HG03432 (cell line): ENCODE measurements around the gene PIP5KL1.
A peak's percentile ranks its signal among the peaks of the same experiment; 100 is the strongest.

ENCODE experiments used
- ATAC-seq: cut with Tn5 transposase; IDR thresholded peaks from one replicate; pipeline ENCODE4 v1.9.1; 2021; ENCODE audit warnings: mild to moderate bottlenecking, moderate library complexity; ENCODE audit not compliant: unreplicated experiment

The PIP5KL1 gene

DNA sequence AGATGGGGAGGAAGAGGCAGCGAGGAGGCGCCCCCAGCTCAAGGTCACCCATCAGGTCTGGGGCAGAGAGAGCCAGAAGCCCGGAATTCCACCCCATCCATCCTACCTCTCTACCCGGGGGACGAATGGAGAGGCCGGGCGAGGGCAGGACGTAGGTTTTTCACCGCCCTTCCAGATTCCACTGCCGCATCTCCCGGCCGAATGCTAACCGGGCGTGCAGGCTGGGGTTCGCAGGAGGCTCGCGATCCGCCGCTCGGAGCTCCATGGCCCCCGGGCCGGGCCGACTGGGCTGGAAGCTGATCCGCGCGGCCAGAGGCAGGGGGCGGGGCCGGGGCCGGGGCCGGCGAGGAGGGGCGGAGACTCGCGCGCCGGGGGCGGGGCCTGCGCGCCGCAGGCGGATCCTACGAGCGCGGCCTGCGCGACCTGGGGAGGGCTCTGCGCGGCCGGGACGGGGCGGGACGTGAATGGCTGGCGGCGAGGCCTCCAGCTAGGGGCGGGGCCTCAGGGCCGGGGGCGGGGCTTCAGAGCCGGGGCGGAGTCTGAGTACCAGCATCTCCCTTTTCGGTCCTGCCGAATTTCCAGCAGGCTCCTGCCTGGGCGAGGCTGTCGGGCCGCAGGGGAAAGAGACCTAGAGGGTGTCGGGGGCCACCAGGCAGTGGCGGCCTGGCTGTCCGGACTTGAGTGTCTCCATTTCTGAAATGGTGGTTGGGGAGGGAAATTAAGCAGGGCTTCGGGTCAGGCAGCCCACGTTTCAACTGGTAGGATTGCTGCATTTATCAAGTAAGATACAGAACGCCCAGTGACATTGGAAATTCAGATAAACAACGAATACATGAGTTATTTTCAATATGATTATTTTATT lies 13.6 kb downstream of the PIP5KL1 start, which contains the start of gene ST6GALNAC4:
Gene ST6GALNAC4 (minus strand): TSS at position 322 of the 862 bp plus-strand sequence. CDS start 622 bp downstream, outside the sequence.
- peak; percentile 77 for ATAC-seq

DNA sequence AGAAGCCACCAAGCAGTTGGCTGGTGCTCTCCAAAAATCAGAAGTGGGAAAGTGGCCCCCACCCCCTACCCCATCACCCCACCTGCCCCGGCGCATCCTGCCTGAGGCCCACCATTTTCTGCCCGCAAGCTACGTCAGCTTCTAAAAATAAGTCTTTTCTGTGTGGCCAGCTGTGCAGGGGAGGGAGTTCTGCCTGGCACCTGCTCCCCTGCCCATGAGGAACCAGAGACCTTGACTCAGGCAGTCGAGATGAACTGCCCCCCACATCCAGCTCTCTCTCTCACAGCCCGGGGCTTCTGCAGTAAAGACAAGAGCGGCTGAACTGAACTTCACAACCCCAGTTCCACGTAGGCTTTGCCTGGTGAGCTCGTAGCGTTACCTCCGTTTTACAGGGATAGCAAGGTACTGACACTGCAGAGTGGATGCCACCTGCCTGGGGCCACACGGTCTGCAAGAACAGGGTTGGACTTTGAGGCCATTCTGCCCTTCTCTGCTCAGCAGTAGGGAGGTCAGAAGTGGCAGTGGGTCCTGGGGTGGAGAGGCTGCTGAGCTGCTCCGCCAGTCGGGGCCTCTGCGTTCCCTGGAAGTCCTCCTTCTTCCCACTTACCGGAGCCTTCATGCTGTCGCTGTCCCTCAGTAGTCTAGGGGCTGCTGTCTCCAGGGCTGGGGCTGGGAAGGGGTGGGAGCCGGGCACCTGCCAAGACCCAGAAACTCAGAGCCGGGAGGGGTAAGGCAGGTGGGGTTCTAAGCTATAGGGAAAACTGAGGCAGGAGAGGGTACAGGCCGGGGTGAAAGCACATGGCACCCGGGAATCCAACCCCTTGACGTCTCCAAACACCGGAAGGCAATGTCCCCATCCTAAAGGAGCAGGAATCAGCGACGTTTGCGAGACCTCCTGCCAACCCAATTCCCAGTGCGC lies 14.5 kb downstream of the PIP5KL1 start:
- ATAC-seq, result peak; percentile 25

DNA sequence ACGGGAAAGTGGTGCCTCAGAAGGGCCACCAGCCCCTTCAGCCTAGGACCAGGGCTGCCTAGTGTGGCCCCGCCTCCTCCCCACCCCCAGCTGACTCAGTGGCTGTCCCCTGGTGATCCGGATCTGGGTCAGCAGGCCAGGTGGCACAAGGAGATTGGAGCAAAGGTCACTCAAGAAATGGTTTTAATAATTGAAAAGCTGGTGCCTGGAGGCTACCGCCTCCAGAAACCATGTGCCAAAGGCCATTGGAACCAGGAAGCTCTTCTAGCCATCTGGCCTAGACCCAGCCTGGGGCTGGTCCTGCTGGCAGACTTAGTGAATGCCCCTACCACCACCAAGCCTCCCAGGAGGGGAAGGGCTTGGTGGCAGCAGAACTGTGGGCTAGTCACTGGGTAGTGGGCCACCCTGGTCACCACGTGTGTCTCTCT lies 15.2 kb downstream of the PIP5KL1 start:
- no peak for ATAC-seq

DNA sequence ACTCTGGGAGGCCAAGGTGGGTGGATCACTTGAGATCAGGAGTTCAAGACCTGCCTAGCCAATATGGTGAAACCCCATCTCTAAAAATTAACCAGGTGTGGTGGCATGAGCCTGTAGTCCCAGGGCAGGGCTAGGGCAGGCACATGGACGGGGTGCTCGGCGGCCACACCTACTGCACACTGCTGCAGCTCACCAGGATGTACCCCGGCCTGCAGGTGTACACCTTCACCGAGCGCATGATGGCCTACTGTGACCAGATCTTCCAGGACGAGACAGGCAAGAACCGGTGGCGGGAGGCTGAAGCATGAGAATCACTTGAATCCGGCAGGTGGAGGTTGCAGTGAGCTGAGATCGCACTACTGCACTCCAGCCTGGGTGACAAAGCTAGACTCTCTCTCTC lies 16.9 kb downstream of the PIP5KL1 start:
- ATAC-seq, result no peak

DNA sequence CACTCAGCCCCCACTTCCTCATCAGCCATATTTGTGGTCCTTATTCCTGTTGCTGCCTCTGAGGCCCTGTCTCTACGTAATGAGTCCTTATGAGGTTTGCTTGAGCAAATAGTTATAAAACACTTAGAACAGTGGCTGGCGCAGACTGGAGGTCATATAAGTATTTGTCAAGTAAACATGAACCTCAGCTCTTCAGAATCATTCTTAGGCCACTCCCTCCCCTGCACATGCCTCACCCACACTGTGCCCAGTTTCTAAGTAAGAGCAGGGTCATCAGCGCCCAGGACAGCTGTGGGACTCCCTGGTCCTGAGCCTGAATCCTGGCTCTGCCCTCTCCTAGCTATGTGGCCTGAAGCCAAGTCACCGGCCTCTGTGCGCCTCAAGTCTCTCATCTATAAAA lies 17.7 kb downstream of the PIP5KL1 start:
- ATAC-seq, result no peak

DNA sequence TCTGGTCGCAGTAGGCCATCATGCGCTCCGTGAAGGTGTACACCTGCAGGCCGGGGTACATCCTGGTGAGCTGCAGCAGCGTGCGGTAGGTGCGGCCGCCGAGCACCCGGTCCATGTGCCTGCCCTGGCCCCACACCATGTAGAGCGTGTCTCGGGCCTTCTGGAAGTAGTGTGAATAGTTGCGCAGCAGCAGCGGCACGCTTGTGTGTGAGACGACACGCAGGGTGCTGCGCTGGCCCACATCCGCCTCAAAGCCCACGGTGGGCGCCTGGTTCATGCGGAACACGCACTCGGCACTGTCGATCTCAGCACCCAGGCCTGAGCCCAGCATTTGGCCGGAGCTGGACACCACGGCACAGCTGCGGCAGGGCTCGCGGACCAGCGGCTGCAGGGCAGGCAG lies 18.3 kb downstream of the PIP5KL1 start:
- no peak for ATAC-seq

DNA sequence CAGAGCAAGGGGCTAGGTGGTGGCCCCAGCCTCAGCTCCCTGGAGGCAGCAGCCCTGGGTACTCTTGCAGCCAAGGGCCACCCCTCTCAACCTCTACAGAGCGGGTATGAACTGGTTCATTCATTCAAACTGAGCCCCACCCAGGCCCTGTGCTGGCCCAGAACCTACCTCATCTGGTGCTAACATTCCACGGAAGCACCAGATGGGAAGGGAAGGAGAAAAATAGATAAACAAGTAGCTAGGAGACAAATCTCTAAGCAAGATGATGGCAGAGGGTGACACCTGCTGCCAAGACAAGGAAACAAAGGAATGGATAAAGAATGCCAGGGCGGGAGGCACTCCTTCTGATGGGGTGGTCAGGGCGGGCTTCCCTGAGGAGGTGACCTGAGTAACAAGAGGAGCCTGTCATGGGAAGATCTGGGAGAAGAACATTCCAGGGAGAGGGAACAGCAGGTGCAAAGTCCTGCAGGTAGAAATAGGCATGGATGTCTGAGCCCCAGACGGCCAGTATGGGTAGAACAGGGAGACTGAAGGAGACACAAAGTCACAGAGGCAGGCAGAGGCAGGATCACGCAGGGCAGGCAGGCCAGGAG lies 19.9 kb downstream of the PIP5KL1 start:
- no peak for ATAC-seq

DNA sequence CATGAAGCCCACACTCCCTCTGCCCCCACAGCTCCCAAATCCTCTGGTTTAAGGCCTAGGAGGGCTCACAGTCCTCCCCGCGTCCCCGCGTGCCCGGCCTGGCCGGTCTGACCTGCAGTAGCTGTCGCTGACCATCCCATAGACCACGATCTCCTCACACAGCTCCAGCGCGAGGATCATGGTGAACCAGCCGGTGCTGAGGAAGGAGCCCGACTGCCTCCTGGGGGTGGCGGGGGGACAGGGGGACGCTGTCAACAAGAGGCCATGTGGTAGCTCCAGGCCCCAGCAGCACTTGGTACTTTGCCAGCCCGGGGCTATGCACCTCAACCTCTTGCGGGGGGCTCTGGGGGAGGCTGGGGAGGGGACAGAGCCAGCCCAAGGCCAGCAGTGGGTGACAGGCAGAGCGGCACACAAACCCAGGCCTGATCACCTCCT lies 20.7 kb downstream of the PIP5KL1 start:
- no peak for ATAC-seq

DNA sequence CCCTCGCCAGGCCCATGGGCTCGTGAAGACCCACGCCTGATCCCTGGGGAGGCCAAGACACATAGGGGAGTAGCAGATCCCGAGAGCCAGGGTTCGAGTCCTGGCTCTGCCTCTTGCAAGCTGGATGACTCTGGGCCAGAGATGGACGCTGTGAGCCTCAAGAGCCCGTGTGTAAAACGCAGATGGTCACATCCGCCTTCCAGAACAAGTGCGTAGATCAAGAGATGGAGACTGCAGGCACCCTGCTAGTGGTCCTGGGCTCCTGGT lies 22.0 kb downstream of the PIP5KL1 start:
- no peak for ATAC-seq

DNA sequence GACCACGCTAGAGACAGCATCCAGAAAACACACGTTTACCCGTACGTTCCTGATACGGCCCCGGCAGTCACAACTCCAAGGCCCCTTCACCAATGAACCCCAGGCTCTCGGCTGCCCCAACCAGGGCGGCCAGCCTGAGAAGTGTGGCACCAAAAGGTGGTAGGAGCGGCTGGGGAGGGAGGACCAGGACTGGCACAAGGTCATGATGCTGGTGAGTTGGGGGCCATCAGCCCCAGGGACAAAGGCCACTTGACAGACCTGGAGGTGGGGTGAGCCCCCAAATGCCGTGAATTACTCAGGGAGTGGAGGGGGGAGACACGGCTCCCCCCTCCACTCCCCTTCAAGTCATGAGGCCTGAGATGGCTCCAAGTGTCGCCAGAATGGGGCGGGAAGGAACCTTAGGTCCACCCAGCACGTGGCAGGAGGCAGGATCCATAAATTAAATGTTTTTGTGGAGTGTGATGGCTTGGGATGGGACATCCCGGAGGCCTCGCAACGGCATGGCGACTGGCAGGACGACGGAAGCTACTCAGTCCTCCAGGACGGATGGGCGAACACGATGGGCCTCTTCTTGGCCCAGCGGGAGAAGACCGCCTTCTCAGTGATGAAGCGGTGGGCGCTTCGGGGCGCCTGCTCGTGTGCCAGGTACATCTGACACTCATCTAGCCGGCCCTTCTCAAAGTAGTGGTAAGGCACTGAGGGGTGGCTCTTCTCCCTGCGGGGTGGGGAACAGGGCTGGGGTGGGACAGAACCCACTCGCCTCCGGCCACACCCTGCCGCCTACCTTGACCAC lies 22.5 kb downstream of the PIP5KL1 start:
- ATAC-seq, result no peak

DNA sequence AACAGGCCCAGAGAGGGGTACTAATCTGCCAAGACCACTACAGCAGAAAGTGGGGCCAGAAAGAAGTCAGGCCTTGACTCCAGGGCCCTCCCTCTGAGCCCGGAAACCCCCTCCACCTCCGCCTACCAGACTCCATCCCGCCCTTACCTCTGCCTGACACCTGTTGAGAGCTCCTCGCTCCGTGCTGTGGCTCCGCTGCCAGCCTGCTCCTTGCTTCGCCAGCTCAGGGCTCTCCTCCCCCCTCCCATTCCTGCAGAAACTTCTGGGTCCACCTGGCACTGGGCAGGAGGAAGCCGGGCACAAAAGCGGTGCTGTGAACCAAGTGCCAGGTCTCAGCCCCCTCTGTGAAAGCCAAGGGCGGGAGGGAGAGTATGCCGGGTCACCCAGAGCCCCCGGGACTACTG lies 24.8 kb downstream of the PIP5KL1 start:
- ATAC-seq, result peak; percentile 36

DNA sequence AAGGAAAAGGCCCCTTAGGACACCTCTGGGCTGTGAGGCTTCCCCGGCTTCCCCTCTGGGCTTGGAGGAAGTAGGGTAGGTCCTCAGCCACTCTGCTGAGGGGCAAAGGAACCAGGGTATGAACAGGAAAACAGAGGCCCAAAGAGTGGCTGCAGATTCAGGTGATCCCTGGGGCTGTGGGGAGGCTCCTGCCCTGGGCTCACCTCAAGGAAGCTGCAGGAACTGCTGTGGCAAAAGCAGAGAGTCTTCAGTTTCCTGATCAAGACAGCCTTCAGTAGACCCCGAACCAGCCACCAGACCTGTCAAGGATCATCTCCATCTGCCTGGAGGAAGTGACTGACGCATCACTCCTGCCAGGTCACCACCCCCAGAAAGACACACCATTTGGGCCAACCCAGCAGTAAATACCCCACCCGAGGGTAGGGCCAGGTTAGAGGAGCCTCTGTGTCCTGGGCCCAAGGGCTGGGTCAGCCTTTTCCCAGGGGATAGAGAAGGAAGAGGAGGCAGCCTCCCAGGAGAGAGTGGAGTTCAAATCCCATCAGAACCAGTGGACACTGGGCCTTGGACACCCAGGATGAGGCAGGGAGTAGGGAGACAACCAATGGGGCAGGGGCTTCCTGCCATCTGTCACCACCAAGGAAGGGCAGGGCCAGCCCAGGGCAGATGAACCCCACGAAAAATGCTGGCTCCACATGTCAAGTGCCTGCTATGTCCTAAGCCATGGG lies 25.4 kb downstream of the PIP5KL1 start:
- ATAC-seq, result peak; percentile 1

DNA sequence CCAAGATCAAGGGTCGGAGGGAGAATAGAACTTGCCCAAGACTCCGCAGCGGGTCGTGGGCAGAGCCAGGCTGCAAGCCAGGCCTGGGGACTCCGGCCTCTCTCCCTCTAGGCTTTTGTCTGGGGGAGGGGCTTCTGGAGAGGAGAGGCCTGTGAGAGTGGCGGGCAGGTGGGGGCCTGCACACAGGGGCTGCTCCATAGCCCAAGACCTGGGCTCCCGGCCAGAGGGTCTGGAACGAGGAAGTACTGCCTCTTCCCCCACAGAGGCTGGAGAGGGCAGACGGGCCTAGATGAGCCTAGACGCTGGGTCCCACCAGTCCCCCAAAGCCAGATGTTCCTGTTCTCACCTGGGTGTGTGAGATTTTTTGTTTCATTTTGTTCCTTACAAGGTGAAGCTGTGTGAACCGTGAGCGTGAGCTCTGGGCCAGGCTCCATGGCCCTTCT lies 26.0 kb downstream of the PIP5KL1 start:
- no peak for ATAC-seq

DNA sequence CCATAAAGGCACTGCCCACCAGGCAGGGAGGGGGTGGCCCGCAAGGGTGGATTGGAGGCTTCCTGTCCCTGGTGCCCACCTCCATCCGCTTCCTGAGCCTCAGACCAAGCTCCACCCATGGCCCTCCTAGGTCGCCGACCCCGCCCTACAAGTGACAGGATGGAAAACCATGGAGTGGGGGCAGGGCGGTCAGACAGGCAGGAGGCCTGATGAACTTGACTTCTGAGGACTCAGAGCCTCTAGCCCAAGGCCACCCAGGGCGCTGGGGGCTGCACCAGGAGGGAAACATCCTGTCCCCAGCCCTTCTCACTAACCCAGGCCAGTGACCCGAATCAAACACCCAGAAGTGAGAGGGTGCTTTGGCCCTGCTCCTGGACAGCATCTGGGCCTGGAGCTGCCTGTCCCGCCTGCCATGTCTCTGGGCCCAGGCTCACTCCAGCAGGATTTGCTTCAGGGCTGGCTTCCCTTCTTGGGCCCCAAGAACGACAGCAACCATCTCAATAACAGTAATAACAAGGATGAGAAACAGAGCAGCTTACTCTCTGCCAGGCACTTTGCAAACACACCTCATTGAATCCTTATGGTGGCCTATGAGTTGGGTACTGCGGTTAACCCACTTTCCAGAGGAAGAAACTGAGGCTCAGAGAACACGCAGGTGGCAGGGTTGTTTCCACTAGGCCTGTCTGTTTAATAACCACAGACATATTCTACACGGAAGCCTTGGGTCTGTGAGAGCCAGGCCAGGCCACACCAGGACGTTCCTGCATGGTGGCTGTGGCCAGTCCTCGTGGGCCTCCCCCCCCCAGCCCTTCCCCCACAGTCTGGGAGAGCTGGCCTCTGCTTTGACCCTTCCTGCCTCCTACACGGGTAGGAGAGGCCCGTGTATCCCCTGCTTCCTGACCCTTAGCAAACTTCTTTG lies 26.8 kb downstream of the PIP5KL1 start:
- ATAC-seq, result no peak

DNA sequence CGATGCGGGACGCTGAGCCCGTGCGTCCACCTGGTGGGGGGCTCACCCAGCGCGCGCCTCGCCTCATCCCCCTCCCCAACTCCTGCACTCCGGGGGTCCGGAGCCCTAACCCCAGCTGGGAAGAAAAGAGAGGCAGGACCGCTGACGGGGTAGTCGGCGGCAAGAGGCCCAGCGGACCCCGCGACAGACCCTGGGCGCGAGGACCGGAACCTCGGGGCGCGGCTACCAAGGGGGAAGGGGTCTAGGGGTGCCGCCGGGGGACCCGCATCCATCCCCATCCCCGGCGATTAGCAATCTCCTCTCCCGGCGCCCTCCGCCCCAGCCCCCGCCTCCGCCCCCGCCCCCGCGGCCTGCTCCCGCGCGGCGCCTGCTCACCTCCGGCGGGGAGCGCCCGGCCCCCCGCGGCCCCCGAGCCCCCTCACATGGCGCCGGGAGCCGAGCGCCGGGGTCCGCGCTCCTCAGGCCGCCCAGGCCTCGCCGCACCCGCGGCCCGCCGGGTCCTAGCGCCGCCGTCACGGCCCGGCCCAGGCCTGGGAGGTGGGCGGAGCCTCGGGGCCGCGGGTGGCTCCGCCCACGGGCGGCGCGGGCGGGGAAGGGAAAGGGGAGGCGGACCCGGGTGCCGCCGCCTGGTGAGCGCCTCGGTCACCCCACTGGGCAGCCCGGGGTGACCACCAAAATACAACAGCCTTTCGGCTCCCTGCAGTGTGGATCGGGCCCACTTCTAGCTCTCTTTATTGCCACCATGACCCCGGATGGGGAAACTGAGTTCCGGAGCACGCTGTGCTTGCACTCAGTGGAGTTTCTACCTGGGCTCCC lies 31.2 kb downstream of the PIP5KL1 start, which contains the start of gene ST6GALNAC6:
Gene ST6GALNAC6 (minus strand): TSS at position 476 of the 816 bp plus-strand sequence. CDS start 1,622 bp downstream, outside the sequence.
- ATAC-seq, result peak; percentile 67

DNA sequence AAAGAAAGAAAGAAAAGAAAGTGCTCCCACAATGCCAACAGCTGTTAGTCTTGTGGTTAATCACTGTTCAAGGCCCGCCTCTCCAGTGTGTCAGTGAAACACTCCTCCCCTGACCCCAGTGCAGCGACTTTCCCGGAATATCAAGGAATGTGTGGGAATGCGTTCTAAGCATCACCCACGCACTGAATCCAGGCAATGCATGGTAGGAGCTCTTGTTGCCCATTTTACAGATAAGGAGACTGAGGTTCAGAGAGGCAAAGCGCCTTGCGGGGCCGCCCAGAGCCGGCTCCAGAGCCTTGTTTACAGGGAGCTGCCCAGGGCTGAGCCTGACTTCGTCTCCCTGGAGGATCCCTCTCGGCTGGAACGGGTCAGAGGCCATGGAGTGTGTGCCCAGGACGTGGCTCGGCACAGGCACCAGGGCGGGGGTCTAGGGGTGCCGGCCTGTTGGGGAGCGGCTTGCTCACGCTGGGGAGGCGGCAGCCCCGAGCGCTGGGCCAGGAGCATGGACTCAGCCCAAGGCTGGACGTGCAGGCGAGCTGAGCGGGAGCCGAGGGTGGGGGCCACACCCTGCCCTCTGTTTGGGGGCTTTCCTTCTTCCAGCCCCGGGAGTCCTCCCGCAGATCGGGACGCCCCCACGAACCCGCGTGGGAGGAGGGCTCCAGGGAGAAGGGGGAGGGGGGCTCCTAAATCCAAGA lies 32.0 kb downstream of the PIP5KL1 start:
- no peak for ATAC-seq

DNA sequence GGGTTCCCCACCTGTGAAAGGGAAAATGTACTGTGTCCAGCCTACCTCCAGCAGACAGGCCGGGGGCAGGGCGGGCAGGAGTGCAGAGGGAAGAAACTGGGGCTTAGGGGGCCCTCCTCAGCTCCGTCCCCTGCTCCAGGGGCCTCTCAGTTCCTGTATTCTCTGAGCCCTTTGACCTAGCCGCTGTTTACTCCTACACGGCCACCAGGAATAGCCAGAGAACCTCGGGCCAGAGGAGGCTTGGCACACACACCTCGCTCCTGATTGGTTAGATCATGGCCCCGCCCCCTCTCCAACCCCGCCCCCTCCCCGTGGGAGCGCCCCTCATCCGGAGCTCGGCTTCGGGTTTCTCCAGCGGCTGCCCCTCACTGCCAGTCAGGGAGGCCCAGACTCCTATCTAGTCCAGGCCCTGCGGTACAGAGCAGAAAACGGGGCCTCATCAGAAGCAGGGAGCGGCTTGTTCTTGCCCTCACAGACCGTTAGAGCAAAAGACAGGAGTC lies 33.3 kb downstream of the PIP5KL1 start:
- no peak for ATAC-seq
